GM12801 (cell line): Measurements from ENCODE around the gene CAPN5.

Experiments used
- CTCF ChIP-seq: IDR thresholded peaks from one replicate; pipeline ENCODE4 v1.5.1; 2011; ENCODE audit warnings: control low read depth; ENCODE audit not compliant: insufficient read length; ENCODE audit errors: extremely low read depth

Gene CAPN5

GRCh38 chr11:77125695-77126094 is 58.9 kb downstream of the CAPN5 start:
- no peak for TF ChIP-seq CTCF

GRCh38 chr11:77126156-77126775 is 59.5 kb downstream of the CAPN5 start:
- no peak for TF ChIP-seq CTCF

GRCh38 chr11:77126861-77127234 is 60.1 kb downstream of the CAPN5 start:
- TF ChIP-seq CTCF = no peak

- peak; percentile 35 for TF ChIP-seq CTCF
These were observed 60.6 kb downstream of the CAPN5 start for GRCh38 chr11:77127235-77127911.

- no peak for TF ChIP-seq CTCF
These were observed 61.3 kb downstream of the CAPN5 start, which contains the start of gene MYO7A for GRCh38 chr11:77127920-77128691. MYO7A (plus strand) TSS chr11:77128246; CDS start chr11:77130635, 2,389 bp downstream.

- TF ChIP-seq CTCF = no peak
These were observed 62.5 kb downstream of the CAPN5 start for GRCh38 chr11:77129069-77129841.
